SK-N-SH (cell line): ENCODE measurements around the gene PTPRK. TPM values are rescaled to one million over a fixed set of nuclear protein-coding genes. Genes with fewer than 3 reads are reported as not detected.

Experiments
- CTCF ChIA-PET: fragments of 300-600, 350-600 bp; formaldehyde crosslinking; extraction: SDS; loops from one replicate; lab custom pipeline; 2021; lab: Yijun Ruan, JAX
- POLR2A ChIA-PET: fragments of 350-600 bp; sonication (Branson Sonifier 250); formaldehyde crosslinking; extraction: SDS; loops from one replicate; lab custom pipeline; 2020; ENCODE audit warnings: antibody characterized with exemption, inconsistent platforms; lab: Yijun Ruan, JAX
- DNase-seq: peaks from one replicate; pipeline ENCODE4 v3.0.0; 2012
- H2AFZ ChIP-seq: fragments of 200-600 bp; sonication (generic); 2 replicates; pipeline ENCODE4 v1.8.1; 2016; ENCODE audit warnings: antibody characterized with exemption, mild to moderate bottlenecking, low read depth
- H3F3A ChIP-seq: fragments of 200-600 bp; sonication (generic); replicated peaks from 2 replicates; pipeline ENCODE3; 2016; ENCODE audit warnings: antibody characterized with exemption, mild to moderate bottlenecking; ENCODE audit not compliant: insufficient read depth
- H3K27ac ChIP-seq, 2 experiments: fragments of 200-500 bp in 1 of 2; fragments of 200-600 bp in 1 of 2; sonication (Bioruptor generic) in 1 of 2; sonication (generic), shearing (Covaris generic) in 1 of 2; 2 replicates each; pipeline versions ENCODE4 v1.5.1 to v1.6.1; 2014 to 2016; ENCODE audit warnings: low read depth in 2 of 2, inconsistent platforms in 1 of 2, low read length in 1 of 2, mild to moderate bottlenecking in 1 of 2, mixed read lengths in 1 of 2
- H3K27me3 ChIP-seq: fragments of 200-600 bp; sonication (generic), shearing (Covaris generic); 2 replicates; pipeline ENCODE4 v1.6.1; 2016; ENCODE audit warnings: mixed run types; ENCODE audit not compliant: insufficient read depth
- H3K36me3 ChIP-seq, 2 experiments: fragments of 200-500 bp in 1 of 2; fragments of 200-600 bp in 1 of 2; sonication (Bioruptor generic) in 1 of 2; sonication (generic) in 1 of 2; replicated peaks in 1 of 2; 2 replicates each; pipeline versions ENCODE3 to v1.5.1; 2014 to 2016; ENCODE audit warnings: low read length in 1 of 2, mild to moderate bottlenecking in 1 of 2; ENCODE audit not compliant: insufficient read depth in 2 of 2, control insufficient read depth in 1 of 2
- H3K4me1 ChIP-seq, 2 experiments: fragments of 200-500 bp in 1 of 2; fragments of 200-600 bp in 1 of 2; sonication (Bioruptor generic) in 1 of 2; sonication (generic), shearing (Covaris generic) in 1 of 2; 2 replicates each; pipeline versions ENCODE4 v1.5.1 to v1.6.1; 2014 to 2016; ENCODE audit warnings: low read depth in 1 of 2, low read length in 1 of 2, mixed run types in 1 of 2; ENCODE audit not compliant: insufficient read depth in 2 of 2, control insufficient read depth in 1 of 2
- H3K4me2 ChIP-seq: fragments of 200-600 bp; sonication (generic), shearing (Covaris generic); 2 replicates; pipeline ENCODE4 v1.6.1; 2017; ENCODE audit warnings: mixed run types
- H3K4me3 ChIP-seq, 2 experiments: fragments of 200-500 bp in 1 of 2; fragments of 200-600 bp in 1 of 2; sonication (Bioruptor generic) in 1 of 2; sonication (generic), shearing (Covaris generic) in 1 of 2; 2 replicates each; pipeline versions ENCODE4 v1.5.1 to v1.8.1; 2014 to 2016; ENCODE audit warnings: low read depth in 2 of 2, inconsistent platforms in 1 of 2, low read length in 1 of 2, mild to moderate bottlenecking in 1 of 2, mixed read lengths in 1 of 2, moderate library complexity in 1 of 2
- H3K79me2 ChIP-seq: fragments of 200-600 bp; sonication (generic); 2 replicates; pipeline ENCODE4 v1.8.1; 2017; ENCODE audit warnings: mild to moderate bottlenecking; ENCODE audit not compliant: insufficient read depth
- H3K9ac ChIP-seq: fragments of 200-600 bp; sonication (generic); 2 replicates; pipeline ENCODE4 v1.6.1; 2017; ENCODE audit warnings: mixed run types
- H3K9me2 ChIP-seq: fragments of 200-600 bp; sonication (generic); 2 replicates; pipeline ENCODE4 v1.6.1; 2017; ENCODE audit warnings: mixed run types
- H3K9me3 ChIP-seq: fragments of 200-600 bp; sonication (generic); 2 replicates; pipeline ENCODE4 v1.6.1; 2017; ENCODE audit warnings: mixed run types, mild to moderate bottlenecking, moderate library complexity
- H4K20me1 ChIP-seq: fragments of 200-600 bp; sonication (generic); 2 replicates; pipeline ENCODE4 v1.6.1; 2017; ENCODE audit warnings: mild to moderate bottlenecking, mixed run types; ENCODE audit not compliant: insufficient read depth
- CHD2 ChIP-seq: fragments of 150-350 bp; IDR thresholded peaks from 2 replicates; pipeline ENCODE4 v1.6.1; 2018; ENCODE audit warnings: low read length; ENCODE audit not compliant: partially characterized antibody
- EP300 ChIP-seq, 2 experiments: IDR thresholded peaks; 2 replicates each; pipeline versions ENCODE4 v1.4.0 to v1.6.1; 2012; ENCODE audit warnings: borderline replicate concordance in 1 of 2, low read depth in 1 of 2, low read length in 1 of 2
- FOXM1 ChIP-seq: IDR thresholded peaks from 2 replicates; pipeline ENCODE4 v1.4.0; 2012; ENCODE audit warnings: low read depth, mild to moderate bottlenecking
- JUND ChIP-seq: IDR thresholded peaks from 2 replicates; pipeline ENCODE4 v1.4.0; 2012
- MEF2A ChIP-seq: IDR thresholded peaks from 2 replicates; pipeline ENCODE4 v1.4.0; 2012; ENCODE audit warnings: low read depth, borderline replicate concordance
- NRF1 ChIP-seq: IDR thresholded peaks from 2 replicates; pipeline ENCODE4 v1.6.1; 2012; ENCODE audit warnings: low read depth, mild to moderate bottlenecking, low read length
- RAD21 ChIP-seq: IDR thresholded peaks from 2 replicates; pipeline ENCODE4 v1.6.1; 2012; ENCODE audit warnings: mild to moderate bottlenecking, low read length
- RXRA ChIP-seq: IDR thresholded peaks from 2 replicates; pipeline ENCODE4 v1.4.0; 2012; ENCODE audit warnings: low read depth, mild to moderate bottlenecking, borderline replicate concordance
- TAF1 ChIP-seq: IDR thresholded peaks from 2 replicates; pipeline ENCODE4 v1.6.1; 2012; ENCODE audit warnings: low read depth, mild to moderate bottlenecking, low read length, moderate library complexity, borderline replicate concordance
- TCF12 ChIP-seq: IDR thresholded peaks from 2 replicates; pipeline ENCODE4 v1.4.0; 2012
- TEAD4 ChIP-seq: IDR thresholded peaks from 2 replicates; pipeline ENCODE4 v1.4.0; 2012; ENCODE audit warnings: mild to moderate bottlenecking, borderline replicate concordance; ENCODE audit not compliant: insufficient read depth
- polyA plus RNA-seq, 3 experiments: library from polyadenylated mRNA; depleted of rRNA; stranded (reverse); fragments of >200 nt; gene quantifications; 2 replicates each; pipeline ENCODE4 v1.2.3, GENCODE V29; 2012
- TF ChIP-seq, protein P1 (sequence below): fragments of 150-350 bp; IDR thresholded peaks from 2 replicates; pipeline ENCODE4 v1.6.1; 2017; ENCODE audit warnings: antibody characterized with exemption, low read length, low read depth, borderline replicate concordance
- TF ChIP-seq, protein P2 (sequence below): IDR thresholded peaks from 2 replicates; pipeline ENCODE4 v1.6.1; 2012; ENCODE audit warnings: mild to moderate bottlenecking, low read depth, low read length, moderate library complexity
- TF ChIP-seq, protein P3 (sequence below): fragments of 150-350 bp; IDR thresholded peaks from 2 replicates; pipeline ENCODE4 v1.6.1; 2016; ENCODE audit warnings: mild to moderate bottlenecking, low read depth, low read length
- TF ChIP-seq, protein P4 (sequence below): fragments of 200-600 bp; sonication (generic); IDR thresholded peaks from 2 replicates; pipeline ENCODE4 v1.6.1; 2017; ENCODE audit warnings: antibody characterized with exemption, mild to moderate bottlenecking, moderate library complexity
- TF ChIP-seq, protein P5 (sequence below): IDR thresholded peaks from 2 replicates; pipeline ENCODE4; 2012

The PTPRK gene
- polyA plus RNA-seq, 1 of the 3 experiments (the other 2 are of a cell fraction), result 9.5 TPM

DNA sequence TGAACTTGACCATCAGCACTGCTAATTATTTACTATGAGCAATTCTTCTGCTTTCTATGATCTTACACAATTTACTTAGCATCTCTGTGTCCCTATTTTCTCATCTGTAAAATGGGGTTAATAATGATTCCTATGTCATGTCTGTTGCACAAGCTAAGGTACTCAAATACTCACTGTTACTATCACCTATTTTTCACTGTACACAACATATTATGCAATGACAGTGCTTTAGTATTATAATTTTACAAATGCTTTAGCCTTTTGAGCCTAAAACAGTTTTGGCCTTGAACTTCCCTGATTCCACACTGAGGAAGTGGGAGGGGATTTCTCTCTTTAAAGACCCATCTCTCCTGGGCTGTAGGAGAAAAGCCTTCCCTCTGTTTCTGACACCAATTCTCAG, 582.7 kb downstream of the PTPRK start:
- Histone ChIP-seq H3K9me3 (no peaks in the 10 kb centered on the region), H3K4me1 (peaks cover 0 to 7% of the 10 kb centered on the region in 2 experiments; a peak in 1 of 4 replicates), H3K4me2 (no peak overlapping the region), H3K9me2 (no peaks in the 10 kb centered on the region), H3K4me3 (no peak overlapping the region), H3K36me3 (no peaks in the 10 kb centered on the region), H2AFZ (no peak overlapping the region), H4K20me1 (no peaks in the 10 kb centered on the region), H3K27me3 (no peaks in the 10 kb centered on the region), H3K9ac (no peak overlapping the region), H3K79me2 (no peaks in the 10 kb centered on the region), H3F3A (no peaks in the 10 kb centered on the region), H3K27ac (peak overlapping the region in 1 of 2 experiments; percentile 72; a peak in 2 of 4 replicates)
- POLR2A ChIA-PET, result no interaction called here
- TF ChIP-seq CHD2, result no peak
- TF ChIP-seq, protein P1, sequence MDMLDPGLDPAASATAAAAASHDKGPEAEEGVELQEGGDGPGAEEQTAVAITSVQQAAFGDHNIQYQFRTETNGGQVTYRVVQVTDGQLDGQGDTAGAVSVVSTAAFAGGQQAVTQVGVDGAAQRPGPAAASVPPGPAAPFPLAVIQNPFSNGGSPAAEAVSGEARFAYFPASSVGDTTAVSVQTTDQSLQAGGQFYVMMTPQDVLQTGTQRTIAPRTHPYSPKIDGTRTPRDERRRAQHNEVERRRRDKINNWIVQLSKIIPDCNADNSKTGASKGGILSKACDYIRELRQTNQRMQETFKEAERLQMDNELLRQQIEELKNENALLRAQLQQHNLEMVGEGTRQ, result no peak
- no peak for TF ChIP-seq NRF1
- TF ChIP-seq FOXM1, result no peak
- TF ChIP-seq, protein P2, sequence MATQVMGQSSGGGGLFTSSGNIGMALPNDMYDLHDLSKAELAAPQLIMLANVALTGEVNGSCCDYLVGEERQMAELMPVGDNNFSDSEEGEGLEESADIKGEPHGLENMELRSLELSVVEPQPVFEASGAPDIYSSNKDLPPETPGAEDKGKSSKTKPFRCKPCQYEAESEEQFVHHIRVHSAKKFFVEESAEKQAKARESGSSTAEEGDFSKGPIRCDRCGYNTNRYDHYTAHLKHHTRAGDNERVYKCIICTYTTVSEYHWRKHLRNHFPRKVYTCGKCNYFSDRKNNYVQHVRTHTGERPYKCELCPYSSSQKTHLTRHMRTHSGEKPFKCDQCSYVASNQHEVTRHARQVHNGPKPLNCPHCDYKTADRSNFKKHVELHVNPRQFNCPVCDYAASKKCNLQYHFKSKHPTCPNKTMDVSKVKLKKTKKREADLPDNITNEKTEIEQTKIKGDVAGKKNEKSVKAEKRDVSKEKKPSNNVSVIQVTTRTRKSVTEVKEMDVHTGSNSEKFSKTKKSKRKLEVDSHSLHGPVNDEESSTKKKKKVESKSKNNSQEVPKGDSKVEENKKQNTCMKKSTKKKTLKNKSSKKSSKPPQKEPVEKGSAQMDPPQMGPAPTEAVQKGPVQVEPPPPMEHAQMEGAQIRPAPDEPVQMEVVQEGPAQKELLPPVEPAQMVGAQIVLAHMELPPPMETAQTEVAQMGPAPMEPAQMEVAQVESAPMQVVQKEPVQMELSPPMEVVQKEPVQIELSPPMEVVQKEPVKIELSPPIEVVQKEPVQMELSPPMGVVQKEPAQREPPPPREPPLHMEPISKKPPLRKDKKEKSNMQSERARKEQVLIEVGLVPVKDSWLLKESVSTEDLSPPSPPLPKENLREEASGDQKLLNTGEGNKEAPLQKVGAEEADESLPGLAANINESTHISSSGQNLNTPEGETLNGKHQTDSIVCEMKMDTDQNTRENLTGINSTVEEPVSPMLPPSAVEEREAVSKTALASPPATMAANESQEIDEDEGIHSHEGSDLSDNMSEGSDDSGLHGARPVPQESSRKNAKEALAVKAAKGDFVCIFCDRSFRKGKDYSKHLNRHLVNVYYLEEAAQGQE, result no peak
- TF ChIP-seq EP300 (IDR thresholded peaks at IDR 0.05; ENCODE audit: borderline replicate concordance in 1 of 2, low read depth in 1 of 2, low read length in 1 of 2), result no peak
- no peak for TF ChIP-seq TEAD4
- no peak for TF ChIP-seq JUND
- no peak for TF ChIP-seq RAD21
- TF ChIP-seq, protein P3, sequence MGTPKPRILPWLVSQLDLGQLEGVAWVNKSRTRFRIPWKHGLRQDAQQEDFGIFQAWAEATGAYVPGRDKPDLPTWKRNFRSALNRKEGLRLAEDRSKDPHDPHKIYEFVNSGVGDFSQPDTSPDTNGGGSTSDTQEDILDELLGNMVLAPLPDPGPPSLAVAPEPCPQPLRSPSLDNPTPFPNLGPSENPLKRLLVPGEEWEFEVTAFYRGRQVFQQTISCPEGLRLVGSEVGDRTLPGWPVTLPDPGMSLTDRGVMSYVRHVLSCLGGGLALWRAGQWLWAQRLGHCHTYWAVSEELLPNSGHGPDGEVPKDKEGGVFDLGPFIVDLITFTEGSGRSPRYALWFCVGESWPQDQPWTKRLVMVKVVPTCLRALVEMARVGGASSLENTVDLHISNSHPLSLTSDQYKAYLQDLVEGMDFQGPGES, result no peak
- TF ChIP-seq TCF12, result no peak
- TF ChIP-seq, protein P4, sequence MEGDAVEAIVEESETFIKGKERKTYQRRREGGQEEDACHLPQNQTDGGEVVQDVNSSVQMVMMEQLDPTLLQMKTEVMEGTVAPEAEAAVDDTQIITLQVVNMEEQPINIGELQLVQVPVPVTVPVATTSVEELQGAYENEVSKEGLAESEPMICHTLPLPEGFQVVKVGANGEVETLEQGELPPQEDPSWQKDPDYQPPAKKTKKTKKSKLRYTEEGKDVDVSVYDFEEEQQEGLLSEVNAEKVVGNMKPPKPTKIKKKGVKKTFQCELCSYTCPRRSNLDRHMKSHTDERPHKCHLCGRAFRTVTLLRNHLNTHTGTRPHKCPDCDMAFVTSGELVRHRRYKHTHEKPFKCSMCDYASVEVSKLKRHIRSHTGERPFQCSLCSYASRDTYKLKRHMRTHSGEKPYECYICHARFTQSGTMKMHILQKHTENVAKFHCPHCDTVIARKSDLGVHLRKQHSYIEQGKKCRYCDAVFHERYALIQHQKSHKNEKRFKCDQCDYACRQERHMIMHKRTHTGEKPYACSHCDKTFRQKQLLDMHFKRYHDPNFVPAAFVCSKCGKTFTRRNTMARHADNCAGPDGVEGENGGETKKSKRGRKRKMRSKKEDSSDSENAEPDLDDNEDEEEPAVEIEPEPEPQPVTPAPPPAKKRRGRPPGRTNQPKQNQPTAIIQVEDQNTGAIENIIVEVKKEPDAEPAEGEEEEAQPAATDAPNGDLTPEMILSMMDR, result no peak
- no peak for TF ChIP-seq RXRA
- no peak for TF ChIP-seq MEF2A
- TF ChIP-seq, protein P5, sequence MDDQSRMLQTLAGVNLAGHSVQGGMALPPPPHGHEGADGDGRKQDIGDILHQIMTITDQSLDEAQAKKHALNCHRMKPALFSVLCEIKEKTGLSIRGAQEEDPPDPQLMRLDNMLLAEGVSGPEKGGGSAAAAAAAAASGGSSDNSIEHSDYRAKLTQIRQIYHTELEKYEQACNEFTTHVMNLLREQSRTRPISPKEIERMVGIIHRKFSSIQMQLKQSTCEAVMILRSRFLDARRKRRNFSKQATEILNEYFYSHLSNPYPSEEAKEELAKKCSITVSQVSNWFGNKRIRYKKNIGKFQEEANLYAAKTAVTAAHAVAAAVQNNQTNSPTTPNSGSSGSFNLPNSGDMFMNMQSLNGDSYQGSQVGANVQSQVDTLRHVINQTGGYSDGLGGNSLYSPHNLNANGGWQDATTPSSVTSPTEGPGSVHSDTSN, result no peak
- no peak for TF ChIP-seq TAF1
- no peak for DNase-seq
- CTCF ChIA-PET, result no interaction called here
